Stomach (tissue), 4 donors: ENCODE data around the gene EFNA3.

Source experiments
- POLR2A ChIP-seq, 4 donors: fragments of 450-650 bp; IDR thresholded peaks; one replicate each; pipeline ENCODE4 v1.6.1; 2016; ENCODE audit warnings: antibody characterized with exemption in 4 of 4, control low read depth in 2 of 4, mild to moderate bottlenecking in 1 of 4, moderate library complexity in 1 of 4
- TF ChIP-seq, protein P1 (sequence below), 7 experiments: fragments of 450-650 bp in 4 of 7; fragments of 200-600 bp in 3 of 7; sonication (generic) in 3 of 7; IDR thresholded peaks; one replicate each; pipeline ENCODE4 v1.5.1; 2016 to 2019; ENCODE audit warnings: antibody characterized with exemption in 7 of 7, control low read depth in 2 of 7, mild to moderate bottlenecking in 1 of 7

DNA sequence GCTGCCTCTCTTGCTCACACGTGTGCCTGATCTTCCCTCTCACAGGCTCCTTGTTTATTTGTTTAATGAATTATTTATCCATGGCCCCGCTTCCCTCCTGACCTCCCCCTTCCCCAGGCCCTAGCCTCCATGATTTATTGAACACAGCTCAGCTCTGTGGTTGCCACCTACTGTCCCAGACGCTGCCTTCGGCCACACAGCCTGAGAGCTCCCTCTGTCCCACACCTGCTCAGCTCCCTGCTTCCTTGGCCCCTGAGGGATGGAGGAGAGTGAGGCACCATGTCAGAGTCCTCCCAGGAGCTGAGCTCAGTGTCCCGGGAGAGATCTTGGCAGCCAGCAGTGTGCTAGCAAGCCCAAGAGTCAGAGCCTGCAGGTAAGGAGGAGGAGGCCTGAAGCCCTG lies 3.1 kb upstream of the EFNA3 start:
- no peak for TF ChIP-seq POLR2A (IDR thresholded peaks at IDR 0.05)
- TF ChIP-seq, protein P1, sequence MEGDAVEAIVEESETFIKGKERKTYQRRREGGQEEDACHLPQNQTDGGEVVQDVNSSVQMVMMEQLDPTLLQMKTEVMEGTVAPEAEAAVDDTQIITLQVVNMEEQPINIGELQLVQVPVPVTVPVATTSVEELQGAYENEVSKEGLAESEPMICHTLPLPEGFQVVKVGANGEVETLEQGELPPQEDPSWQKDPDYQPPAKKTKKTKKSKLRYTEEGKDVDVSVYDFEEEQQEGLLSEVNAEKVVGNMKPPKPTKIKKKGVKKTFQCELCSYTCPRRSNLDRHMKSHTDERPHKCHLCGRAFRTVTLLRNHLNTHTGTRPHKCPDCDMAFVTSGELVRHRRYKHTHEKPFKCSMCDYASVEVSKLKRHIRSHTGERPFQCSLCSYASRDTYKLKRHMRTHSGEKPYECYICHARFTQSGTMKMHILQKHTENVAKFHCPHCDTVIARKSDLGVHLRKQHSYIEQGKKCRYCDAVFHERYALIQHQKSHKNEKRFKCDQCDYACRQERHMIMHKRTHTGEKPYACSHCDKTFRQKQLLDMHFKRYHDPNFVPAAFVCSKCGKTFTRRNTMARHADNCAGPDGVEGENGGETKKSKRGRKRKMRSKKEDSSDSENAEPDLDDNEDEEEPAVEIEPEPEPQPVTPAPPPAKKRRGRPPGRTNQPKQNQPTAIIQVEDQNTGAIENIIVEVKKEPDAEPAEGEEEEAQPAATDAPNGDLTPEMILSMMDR (IDR thresholded peaks at IDR 0.05) = no peak
